ENCODE data around the gene B4GALT6.

The B4GALT6 gene

GRCh38 chr18:31700990-31701389, 16.6 kb upstream of the B4GALT6 start:
- TF ChIP-seq CTCF (IDR thresholded peaks at IDR 0.05; ENCODE audit: low read depth, low read length), result no peak
- DNase-seq, result no peak
- Histone ChIP-seq H3K36me3 (no peaks in the 10 kb centered on the region), H3K4me3 (ENCODE audit: low read depth, low read length) (no peak overlapping the region), H3K27ac (no peak overlapping the region), H3K9me3 (ENCODE audit: severe bottlenecking) (no peaks in the 10 kb centered on the region), H3K27me3 (ENCODE audit: insufficient read depth, low read depth, severe bottlenecking) (no peaks in the 10 kb centered on the region)

- Histone ChIP-seq H3K4me3 (ENCODE audit: low read depth, low read length) (no peak overlapping the region), H3K36me3 (no peaks in the 10 kb centered on the region), H3K27ac (no peak overlapping the region), H3K9me3 (ENCODE audit: severe bottlenecking) (no peaks in the 10 kb centered on the region), H3K27me3 (ENCODE audit: insufficient read depth, low read depth, severe bottlenecking) (no peaks in the 10 kb centered on the region)
- no peak for TF ChIP-seq CTCF (IDR thresholded peaks at IDR 0.05; ENCODE audit: low read depth, low read length)
- no peak for DNase-seq
Measured at GRCh38 chr18:31697351-31698298, 13.2 kb upstream of the B4GALT6 start.

- H3K27me3 ChIP-seq (ENCODE audit: insufficient read depth, low read depth, severe bottlenecking), result no peaks in the 10 kb centered on the region
- no peak overlapping the region for H3K4me3 ChIP-seq (ENCODE audit: low read depth, low read length)
- no peaks in the 10 kb centered on the region for H3K9me3 ChIP-seq (ENCODE audit: severe bottlenecking)
- H3K36me3 ChIP-seq, result no peaks in the 10 kb centered on the region
- no peak for TF ChIP-seq CTCF (IDR thresholded peaks at IDR 0.05; ENCODE audit: low read depth, low read length)
- H3K27ac ChIP-seq, result no peak overlapping the region
- DNase-seq, result no peak
Measured at GRCh38 chr18:31695989-31696388, 11.6 kb upstream of the B4GALT6 start.

- DNase-seq, result no peak
- Histone ChIP-seq H3K27me3 (ENCODE audit: insufficient read depth, low read depth, severe bottlenecking) (no peaks in the 10 kb centered on the region), H3K36me3 (no peaks in the 10 kb centered on the region), H3K9me3 (ENCODE audit: severe bottlenecking) (no peaks in the 10 kb centered on the region), H3K27ac (no peak overlapping the region), H3K4me3 (ENCODE audit: low read depth, low read length) (no peak overlapping the region)
- TF ChIP-seq CTCF (IDR thresholded peaks at IDR 0.05; ENCODE audit: low read depth, low read length), result no peak
Measured at GRCh38 chr18:31694297-31694696, 9.9 kb upstream of the B4GALT6 start.

- H3K4me3 ChIP-seq (ENCODE audit: low read depth, low read length), result no peak overlapping the region
- H3K36me3 ChIP-seq, result no peaks in the 10 kb centered on the region
- H3K27ac ChIP-seq, result no peak overlapping the region
- no peak for TF ChIP-seq CTCF (IDR thresholded peaks at IDR 0.05; ENCODE audit: low read depth, low read length)
- H3K9me3 ChIP-seq (ENCODE audit: severe bottlenecking), result no peaks in the 10 kb centered on the region
- H3K27me3 ChIP-seq (ENCODE audit: insufficient read depth, low read depth, severe bottlenecking), result no peaks in the 10 kb centered on the region
- no peak for DNase-seq
Measured at GRCh38 chr18:31688606-31689005, 4.2 kb upstream of the B4GALT6 start.
